ENCODE measurements around the gene PSMD14.

Gene PSMD14

GRCh38 chr2:161418275-161418714 is 110.1 kb downstream of the PSMD14 start:
- H3K4me3 ChIP-seq (ENCODE audit: control insufficient read depth, low read depth, low read length) = no peak overlapping the region
- DNase-seq (ENCODE audit: low read depth) = no peak
- TF ChIP-seq CTCF (IDR thresholded peaks at IDR 0.05; ENCODE audit: control insufficient read depth, insufficient read depth, low read depth, low read length, missing control alignments) = no peak

DNA sequence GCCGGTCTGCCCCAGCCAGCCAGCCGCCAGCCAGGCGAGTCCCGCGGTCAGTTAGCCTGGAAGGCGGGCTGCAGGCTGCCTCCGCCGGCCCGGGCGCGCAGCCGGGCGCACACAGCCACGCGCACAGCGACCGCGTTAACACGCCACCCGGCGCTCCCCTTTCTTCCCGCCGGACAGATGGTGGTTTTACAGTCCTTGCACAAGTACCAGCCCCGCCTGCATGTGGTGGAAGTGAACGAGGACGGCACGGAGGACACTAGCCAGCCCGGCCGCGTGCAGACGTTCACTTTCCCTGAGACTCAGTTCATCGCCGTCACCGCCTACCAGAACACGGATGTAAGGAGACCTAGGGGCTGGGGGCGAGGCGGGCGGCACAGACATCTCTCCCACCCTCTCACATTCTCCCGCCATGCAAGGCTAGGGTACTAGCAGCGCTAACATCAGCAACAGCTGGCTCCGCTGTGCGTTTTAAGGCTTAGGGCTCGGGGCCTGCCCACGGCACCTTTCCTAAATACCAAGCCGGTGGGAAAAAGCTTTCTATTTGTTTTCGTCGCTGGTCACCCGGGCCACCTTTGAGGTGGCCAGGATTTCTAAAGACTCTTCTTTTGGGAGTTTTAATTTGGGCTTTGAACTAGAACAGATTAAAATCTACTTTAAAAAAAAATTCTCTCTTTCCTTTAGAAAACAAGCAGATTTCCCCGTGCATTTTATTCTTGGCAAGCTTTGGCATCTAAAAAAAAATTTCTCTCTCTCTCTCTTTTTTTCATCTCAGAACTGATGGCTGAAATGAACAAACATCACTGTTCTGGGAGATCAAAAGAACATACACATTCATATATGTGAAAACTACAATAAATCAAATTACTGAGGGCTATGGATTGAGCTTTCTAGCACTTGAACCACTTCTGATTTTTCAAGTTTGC is 110.8 kb downstream of the PSMD14 start:
- no peak for DNase-seq (ENCODE audit: low read depth)
- H3K4me3 ChIP-seq (ENCODE audit: control insufficient read depth, low read depth, low read length) = peak overlapping the region; percentile 14; the same call in 1 of the 2 replicates
- TF ChIP-seq CTCF (IDR thresholded peaks at IDR 0.05; ENCODE audit: control insufficient read depth, insufficient read depth, low read depth, low read length, missing control alignments) = no peak

DNA sequence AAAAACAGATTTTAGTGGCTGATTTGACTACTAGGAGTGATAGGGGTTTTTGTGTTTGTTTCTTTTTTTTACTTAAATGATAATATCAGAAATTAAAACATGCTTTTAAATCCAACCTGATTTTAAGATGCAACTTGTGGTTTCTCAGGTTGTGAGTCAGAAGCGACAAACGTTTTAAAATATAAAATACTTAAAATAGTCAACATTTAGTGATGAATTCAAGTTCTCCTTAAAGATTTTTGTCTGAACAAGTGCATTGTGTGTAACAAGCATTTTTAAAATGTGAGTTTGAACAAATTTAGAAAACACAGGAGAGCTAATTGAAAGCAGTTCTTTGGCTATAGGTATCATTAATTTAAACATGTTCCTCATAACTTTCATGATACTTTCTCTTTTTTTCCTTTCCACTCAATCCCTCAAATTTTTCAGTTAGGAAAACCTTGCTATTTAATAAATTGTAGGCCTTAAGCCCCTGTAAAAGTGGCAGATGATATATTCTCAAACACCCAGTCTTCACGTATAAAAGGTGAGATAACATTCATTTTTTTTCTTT is 111.5 kb downstream of the PSMD14 start:
- no peak for TF ChIP-seq CTCF (IDR thresholded peaks at IDR 0.05; ENCODE audit: control insufficient read depth, insufficient read depth, low read depth, low read length, missing control alignments)
- DNase-seq (ENCODE audit: low read depth) = no peak
- H3K4me3 ChIP-seq (ENCODE audit: control insufficient read depth, low read depth, low read length) = no peak overlapping the region

GRCh38 chr2:161420406-161421074 is 112.3 kb downstream of the PSMD14 start:
- TF ChIP-seq CTCF (IDR thresholded peaks at IDR 0.05; ENCODE audit: control insufficient read depth, insufficient read depth, low read depth, low read length, missing control alignments) = no peak
- no peak overlapping the region for H3K4me3 ChIP-seq (ENCODE audit: control insufficient read depth, low read depth, low read length)
- DNase-seq (ENCODE audit: low read depth) = no peak

DNA sequence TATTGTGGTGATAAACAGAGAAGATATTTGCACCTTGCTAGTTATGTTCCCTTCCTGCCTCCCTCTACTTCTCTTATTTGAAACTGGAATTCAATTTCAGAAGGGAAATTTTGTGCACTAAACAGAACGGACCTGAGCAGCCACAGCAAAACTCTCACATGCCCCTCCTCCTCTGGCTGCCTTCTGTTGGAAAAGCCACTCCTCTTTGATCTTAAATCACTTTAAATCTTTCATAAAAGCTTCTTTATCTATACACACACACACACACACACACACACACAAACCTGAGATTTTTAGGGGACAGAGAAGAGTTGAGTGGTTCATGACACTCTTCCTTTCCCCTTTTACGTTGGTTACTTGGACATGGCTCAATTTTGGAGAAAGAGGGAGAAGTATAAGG is 113.5 kb downstream of the PSMD14 start:
- TF ChIP-seq CTCF (IDR thresholded peaks at IDR 0.05; ENCODE audit: control insufficient read depth, insufficient read depth, low read depth, low read length, missing control alignments) = no peak
- no peak overlapping the region for H3K4me3 ChIP-seq (ENCODE audit: control insufficient read depth, low read depth, low read length)
- DNase-seq (ENCODE audit: low read depth) = no peak

- no peak overlapping the region for H3K4me3 ChIP-seq (ENCODE audit: control insufficient read depth, low read depth, low read length)
- TF ChIP-seq CTCF (IDR thresholded peaks at IDR 0.05; ENCODE audit: control insufficient read depth, insufficient read depth, low read depth, low read length, missing control alignments) = no peak
- no peak for DNase-seq (ENCODE audit: low read depth)
Measured at GRCh38 chr2:161422816-161423403, 114.7 kb downstream of the PSMD14 start.
